ENCODE measurements around the gene ARGLU1. TPM values are rescaled to one million over a fixed set of nuclear protein-coding genes. Genes with fewer than 3 reads are reported as not detected.

ARGLU1 gene
- total RNA-seq, 1 donor from 2014 or later, result 56.9 TPM

DNA sequence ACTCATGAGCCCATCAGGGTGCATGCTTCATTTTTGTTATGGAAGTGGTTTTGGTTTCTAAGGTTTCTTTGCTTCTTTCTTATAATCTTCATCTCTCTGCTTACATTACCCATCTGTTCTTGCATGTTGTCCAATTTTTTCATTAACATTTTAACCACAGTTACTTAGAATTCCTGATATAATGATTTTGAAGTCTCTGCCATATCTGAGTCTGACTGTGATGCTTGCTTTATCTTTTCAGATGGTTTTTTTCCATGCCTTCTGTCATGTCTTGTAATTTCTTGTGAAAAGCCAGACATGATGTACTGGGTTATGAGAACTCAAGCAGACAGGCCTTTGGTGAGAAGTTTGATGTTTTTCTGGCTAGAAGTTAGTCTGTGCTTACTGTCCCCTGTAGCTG is 8.0 kb upstream of the ARGLU1 start:
- Mint-ChIP-seq H3K27ac (ENCODE audit: unreplicated experiment) (no peak overlapping the region), H3K27me3 (ENCODE audit: low read depth, unreplicated experiment) (no peaks in the 10 kb centered on the region), H3K9me3 (ENCODE audit: unreplicated experiment) (peaks cover 6% of the 10 kb centered on the region), H3K36me3 (ENCODE audit: low read depth, unreplicated experiment) (peaks cover 1% of the 10 kb centered on the region), H3K4me3 (ENCODE audit: unreplicated experiment) (no peak overlapping the region), H3K4me1 (ENCODE audit: low read depth, unreplicated experiment) (no peaks in the 10 kb centered on the region)
- H3K9ac ChIP-seq (ENCODE audit: low read length), result no peak overlapping the region
- H3K4me3 ChIP-seq (ENCODE audit: insufficient read depth, low read depth, low read length), result no peak overlapping the region
- FAIRE-seq (no peak), DNase-seq (ENCODE audit: low read depth) (no peak)
- no peaks in the 10 kb centered on the region for H3K36me3 ChIP-seq (ENCODE audit: insufficient read depth, low read length)
- no peak overlapping the region for H3K4me2 ChIP-seq (ENCODE audit: low read length)
- H3K79me2 ChIP-seq (ENCODE audit: insufficient read depth, low read length), result no peaks in the 10 kb centered on the region
- H3K9me3 ChIP-seq (ENCODE audit: insufficient read depth, low read depth, low read length), result no peaks in the 10 kb centered on the region
- H3K27ac ChIP-seq (ENCODE audit: low read depth, low read length), result no peak overlapping the region
- no peaks in the 10 kb centered on the region for H4K20me1 ChIP-seq (ENCODE audit: insufficient read depth, low read length)
- H2AFZ ChIP-seq (ENCODE audit: low read depth, low read length), result no peak overlapping the region
- TF ChIP-seq EZH2 (IDR thresholded peaks at IDR 0.05; ENCODE audit: insufficient read depth, low read length), result no peak
- TF ChIP-seq, protein P1, sequence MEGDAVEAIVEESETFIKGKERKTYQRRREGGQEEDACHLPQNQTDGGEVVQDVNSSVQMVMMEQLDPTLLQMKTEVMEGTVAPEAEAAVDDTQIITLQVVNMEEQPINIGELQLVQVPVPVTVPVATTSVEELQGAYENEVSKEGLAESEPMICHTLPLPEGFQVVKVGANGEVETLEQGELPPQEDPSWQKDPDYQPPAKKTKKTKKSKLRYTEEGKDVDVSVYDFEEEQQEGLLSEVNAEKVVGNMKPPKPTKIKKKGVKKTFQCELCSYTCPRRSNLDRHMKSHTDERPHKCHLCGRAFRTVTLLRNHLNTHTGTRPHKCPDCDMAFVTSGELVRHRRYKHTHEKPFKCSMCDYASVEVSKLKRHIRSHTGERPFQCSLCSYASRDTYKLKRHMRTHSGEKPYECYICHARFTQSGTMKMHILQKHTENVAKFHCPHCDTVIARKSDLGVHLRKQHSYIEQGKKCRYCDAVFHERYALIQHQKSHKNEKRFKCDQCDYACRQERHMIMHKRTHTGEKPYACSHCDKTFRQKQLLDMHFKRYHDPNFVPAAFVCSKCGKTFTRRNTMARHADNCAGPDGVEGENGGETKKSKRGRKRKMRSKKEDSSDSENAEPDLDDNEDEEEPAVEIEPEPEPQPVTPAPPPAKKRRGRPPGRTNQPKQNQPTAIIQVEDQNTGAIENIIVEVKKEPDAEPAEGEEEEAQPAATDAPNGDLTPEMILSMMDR (IDR thresholded peaks at IDR 0.05; ENCODE audit: insufficient read depth, low read depth, low read length), result no peak
- H3K4me1 ChIP-seq (ENCODE audit: insufficient read depth, low read length), result no peaks in the 10 kb centered on the region
- H3K27me3 ChIP-seq (ENCODE audit: insufficient read depth, low read length), result no peaks in the 10 kb centered on the region

DNA sequence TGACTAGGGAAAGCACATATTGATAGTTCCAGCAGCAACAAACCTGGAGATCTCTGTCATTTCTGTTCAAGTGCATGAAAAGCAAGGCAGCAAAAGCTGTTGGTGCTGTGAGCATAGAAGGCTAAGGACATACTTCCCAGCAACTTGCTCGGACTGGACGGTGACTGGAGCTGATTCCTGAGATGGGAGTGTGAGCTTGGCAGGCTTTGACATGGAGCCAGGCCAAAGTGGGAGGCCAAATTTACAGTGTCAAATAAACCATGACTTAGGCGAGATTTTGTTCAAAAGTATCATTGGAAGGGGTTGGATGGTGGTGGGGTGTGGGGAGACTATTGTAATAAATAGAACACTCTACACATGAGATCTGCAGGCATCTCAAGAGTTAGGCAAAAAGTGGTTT is 5.9 kb upstream of the ARGLU1 start:
- H3K79me2 ChIP-seq (ENCODE audit: insufficient read depth, low read length), result no peaks in the 10 kb centered on the region
- Mint-ChIP-seq H3K27me3 (ENCODE audit: low read depth, unreplicated experiment) (no peaks in the 10 kb centered on the region), H3K9me3 (ENCODE audit: unreplicated experiment) (peaks cover 6% of the 10 kb centered on the region), H3K4me3 (ENCODE audit: unreplicated experiment) (no peak overlapping the region), H3K27ac (ENCODE audit: unreplicated experiment) (no peak overlapping the region), H3K36me3 (ENCODE audit: low read depth, unreplicated experiment) (peaks cover 1% of the 10 kb centered on the region), H3K4me1 (ENCODE audit: low read depth, unreplicated experiment) (no peaks in the 10 kb centered on the region)
- H2AFZ ChIP-seq (ENCODE audit: low read depth, low read length), result no peak overlapping the region
- TF ChIP-seq EZH2 (IDR thresholded peaks at IDR 0.05; ENCODE audit: insufficient read depth, low read length), result no peak
- TF ChIP-seq, protein P1 (IDR thresholded peaks at IDR 0.05; ENCODE audit: insufficient read depth, low read depth, low read length), result no peak
- no peaks in the 10 kb centered on the region for H4K20me1 ChIP-seq (ENCODE audit: insufficient read depth, low read length)
- H3K27me3 ChIP-seq (ENCODE audit: insufficient read depth, low read length), result no peaks in the 10 kb centered on the region
- no peaks in the 10 kb centered on the region for H3K4me1 ChIP-seq (ENCODE audit: insufficient read depth, low read length)
- FAIRE-seq (no peak), DNase-seq (ENCODE audit: low read depth) (peak; percentile 31)
- H3K36me3 ChIP-seq (ENCODE audit: insufficient read depth, low read length), result no peaks in the 10 kb centered on the region
- H3K27ac ChIP-seq (ENCODE audit: low read depth, low read length), result no peak overlapping the region
- H3K9ac ChIP-seq (ENCODE audit: low read length), result no peak overlapping the region
- H3K4me3 ChIP-seq (ENCODE audit: insufficient read depth, low read depth, low read length), result no peak overlapping the region
- no peaks in the 10 kb centered on the region for H3K9me3 ChIP-seq (ENCODE audit: insufficient read depth, low read depth, low read length)
- H3K4me2 ChIP-seq (ENCODE audit: low read length), result no peak overlapping the region

GRCh38 chr13:106573284-106573846 is 5.4 kb upstream of the ARGLU1 start:
- Mint-ChIP-seq H3K27ac (ENCODE audit: unreplicated experiment) (no peak overlapping the region), H3K36me3 (ENCODE audit: low read depth, unreplicated experiment) (peaks cover 1% of the 10 kb centered on the region), H3K4me1 (ENCODE audit: low read depth, unreplicated experiment) (no peaks in the 10 kb centered on the region), H3K9me3 (ENCODE audit: unreplicated experiment) (peaks cover 6% of the 10 kb centered on the region), H3K4me3 (ENCODE audit: unreplicated experiment) (no peak overlapping the region), H3K27me3 (ENCODE audit: low read depth, unreplicated experiment) (no peaks in the 10 kb centered on the region)
- no peaks in the 10 kb centered on the region for H3K27me3 ChIP-seq (ENCODE audit: insufficient read depth, low read length)
- H3K9me3 ChIP-seq (ENCODE audit: insufficient read depth, low read depth, low read length), result no peaks in the 10 kb centered on the region
- no peak overlapping the region for H3K4me3 ChIP-seq (ENCODE audit: insufficient read depth, low read depth, low read length)
- H3K36me3 ChIP-seq (ENCODE audit: insufficient read depth, low read length), result no peaks in the 10 kb centered on the region
- H3K79me2 ChIP-seq (ENCODE audit: insufficient read depth, low read length), result no peaks in the 10 kb centered on the region
- no peak overlapping the region for H3K9ac ChIP-seq (ENCODE audit: low read length)
- no peaks in the 10 kb centered on the region for H4K20me1 ChIP-seq (ENCODE audit: insufficient read depth, low read length)
- H3K4me2 ChIP-seq (ENCODE audit: low read length), result no peak overlapping the region
- TF ChIP-seq EZH2 (IDR thresholded peaks at IDR 0.05; ENCODE audit: insufficient read depth, low read length), result no peak
- TF ChIP-seq, protein P1 (IDR thresholded peaks at IDR 0.05; ENCODE audit: insufficient read depth, low read depth, low read length), result no peak
- H3K27ac ChIP-seq (ENCODE audit: low read depth, low read length), result no peak overlapping the region
- no peak overlapping the region for H2AFZ ChIP-seq (ENCODE audit: low read depth, low read length)
- FAIRE-seq, result no peak
- H3K4me1 ChIP-seq (ENCODE audit: insufficient read depth, low read length), result no peaks in the 10 kb centered on the region
- DNase-seq (ENCODE audit: low read depth), result peak; percentile 67
